Vein endothelial cell (primary cell): ENCODE measurements around the gene HIGD1C. TPM values are rescaled to one million over a fixed set of nuclear protein-coding genes. Genes with fewer than 3 reads are reported as not detected.

Source experiments
- small RNA-seq: library from RNA; depleted of rRNA; stranded (forward); fragments of <200 nt; gene quantifications from one replicate; pipeline ENCODE3, GENCODE V24; 2012
- total RNA-seq: library from RNA; depleted of rRNA; stranded (reverse); fragments of >200 nt; gene quantifications from 2 replicates; pipeline ENCODE4 v1.2.3, GENCODE V29; 2012

HIGD1C gene
- total RNA-seq, result not detected in 2 replicates

GRCh38 chr12:50952510-50952909 is at the start of gene HIGD1C:
Gene HIGD1C, plus strand, starts transcription at chr12:50952544. Its CDS starts 1,455 bp downstream, at chr12:50953999.

Small RNA genes within 50 kb of the gene (small RNA-seq; reads per million reads assigned to genes)
- not detected for gene AC008121.1
- not detected for gene RF00019
- not detected for gene RNU6-87P

Other genes starting within 250 kb of the HIGD1C start
- gene ATF1, start 188.4 kb upstream of the HIGD1C start, total RNA-seq, result 12.8 and 16.7 TPM in 2 replicates
- gene TMPRSS12, start 109.6 kb upstream of the HIGD1C start, total RNA-seq, result not detected in 2 replicates
- 39.5 and 41.8 TPM in 2 replicates for gene SLC11A2, start 73.8 kb downstream of the HIGD1C start, total RNA-seq
- gene LETMD1, start 95.8 kb downstream of the HIGD1C start, total RNA-seq, result 32.6 and 43.8 TPM in 2 replicates
- gene CSRNP2, start 131.1 kb downstream of the HIGD1C start, total RNA-seq, result 34.0 and 34.3 TPM in 2 replicates
- gene TFCP2, start 220.6 kb downstream of the HIGD1C start, total RNA-seq, result 6.5 and 10.1 TPM in 2 replicates